CD4-positive, alpha-beta T cell treated with Interferon alpha-2 for 1 hour (primary cell): Measurements from ENCODE around the gene EDC3.
"Not testable (repeated sequence)": the region's sequence is repeated elsewhere in the genome, so short reads cannot be mapped to it uniquely, and the experiment has no call there.

ENCODE experiments used
- DNase-seq, 2 donors: peaks; one replicate each; pipeline ENCODE4 v3.0.0-alpha.2; 2020 to 2022

EDC3 gene

GRCh38 chr15:74709011-74709410 lies 13.2 kb upstream of the EDC3 start:
- no peak for DNase-seq

- no peak for DNase-seq
Observed at GRCh38 chr15:74696808-74697207, 984 bp upstream of the EDC3 start.

GRCh38 chr15:74696398-74696729 lies 540 bp upstream of the EDC3 start:
- DNase-seq = no peak

GRCh38 chr15:74692327-74692726 lies 3.5 kb downstream of the EDC3 start:
- DNase-seq = no peak

- no peak for DNase-seq
Observed at GRCh38 chr15:74683758-74684157, 12.1 kb downstream of the EDC3 start.

GRCh38 chr15:74682954-74683353 lies 12.9 kb downstream of the EDC3 start:
- DNase-seq = no peak

GRCh38 chr15:74680456-74680855 lies 15.4 kb downstream of the EDC3 start:
- no peak for DNase-seq

- DNase-seq = no peak
Observed at GRCh38 chr15:74676801-74677200, 19.0 kb downstream of the EDC3 start.

GRCh38 chr15:74674161-74674560 lies 21.7 kb downstream of the EDC3 start:
- DNase-seq = no peak

GRCh38 chr15:74669627-74670026 lies 26.2 kb downstream of the EDC3 start:
- DNase-seq = no peak

- DNase-seq = no peak
Observed at GRCh38 chr15:74667975-74668374, 27.8 kb downstream of the EDC3 start.

- DNase-seq = no peak
Observed at GRCh38 chr15:74664670-74665069, 31.2 kb downstream of the EDC3 start.

GRCh38 chr15:74664028-74664616 lies 31.7 kb downstream of the EDC3 start:
- DNase-seq = no peak

GRCh38 chr15:74663303-74664027 lies 32.4 kb downstream of the EDC3 start:
- no peak for DNase-seq

GRCh38 chr15:74662064-74662860 lies 33.6 kb downstream of the EDC3 start:
- no peak for DNase-seq

- DNase-seq = not testable (repeated sequence)
Observed at GRCh38 chr15:74661280-74661679, 34.5 kb downstream of the EDC3 start.

GRCh38 chr15:74657846-74658245 lies 38.0 kb downstream of the EDC3 start:
- no peak for DNase-seq

- DNase-seq = no peak
Observed at GRCh38 chr15:74656935-74657535, 38.8 kb downstream of the EDC3 start.

- DNase-seq = no peak
Observed at GRCh38 chr15:74655424-74655823, 40.4 kb downstream of the EDC3 start.

GRCh38 chr15:74653426-74654102 lies 42.3 kb downstream of the EDC3 start:
- DNase-seq = no peak

- no peak for DNase-seq
Observed at GRCh38 chr15:74651242-74651741, 44.5 kb downstream of the EDC3 start.

GRCh38 chr15:74648051-74648842 lies 47.6 kb downstream of the EDC3 start:
- no peak for DNase-seq
